HepG2 (cell line): ENCODE data around the gene SPAG7. TPM values are rescaled to one million over a fixed set of nuclear protein-coding genes. Genes with fewer than 3 reads are reported as not detected.

ENCODE experiments used
- AGO1 ChIP-seq: fragments of 200-400 bp; formaldehyde crosslinking; IDR thresholded peaks from 2 replicates; pipeline ENCODE4 v1.6.1; 2017; ENCODE audit warnings: mild to moderate bottlenecking, low read depth, low read length, moderate library complexity; ENCODE audit not compliant: poor library complexity, severe bottlenecking
- ARID3A ChIP-seq: IDR thresholded peaks from 2 replicates; pipeline ENCODE4 v1.6.1; 2012; ENCODE audit warnings: low read depth, low read length, improper control_type of control experiment
- BORCS8-MEF2B ChIP-seq: sonication (generic); formaldehyde crosslinking; IDR thresholded peaks from 2 replicates; pipeline ENCODE4 v1.8.0; 2022; ENCODE audit warnings: mild to moderate bottlenecking, missing genetic modification reagents
- GATA4 ChIP-seq: sonication (generic); IDR thresholded peaks from 2 replicates; pipeline ENCODE4 v1.6.1; 2016; ENCODE audit warnings: antibody characterized with exemption, low read depth, borderline replicate concordance
- HIC2 ChIP-seq: sonication (generic); formaldehyde crosslinking; IDR thresholded peaks from 2 replicates; pipeline ENCODE4 v1.9.0; 2022; ENCODE audit warnings: low read depth, missing genetic modification reagents
- IKZF4 ChIP-seq: sonication (generic); formaldehyde crosslinking; IDR thresholded peaks from 2 replicates; pipeline ENCODE4 v1.5.1; 2020; ENCODE audit warnings: borderline replicate concordance, mild to moderate bottlenecking, low read depth, missing genetic modification reagents; ENCODE audit errors: not compliant biosample characterization
- JARID2 ChIP-seq: sonication (generic); formaldehyde crosslinking; IDR thresholded peaks from 2 replicates; pipeline ENCODE4 v1.8.1; 2023; ENCODE audit warnings: missing genetic modification reagents, inconsistent platforms; ENCODE audit not compliant: insufficient replicate concordance
- NKX3-1 ChIP-seq: sonication (generic); formaldehyde crosslinking; IDR thresholded peaks from 2 replicates; pipeline ENCODE4 v1.5.0; 2020; ENCODE audit warnings: missing genetic modification reagents
- NR1H2 ChIP-seq: sonication (generic); formaldehyde crosslinking; IDR thresholded peaks from 2 replicates; pipeline ENCODE4 v1.8.1; 2022; ENCODE audit warnings: low read depth, missing genetic modification reagents, borderline replicate concordance
- POLR2G ChIP-seq: fragments of 200-400 bp; formaldehyde crosslinking; IDR thresholded peaks from 2 replicates; pipeline ENCODE4 v1.6.1; 2018; ENCODE audit warnings: mild to moderate bottlenecking, low read depth, low read length, moderate library complexity
- SRSF4 ChIP-seq: fragments of 200-400 bp; formaldehyde crosslinking; IDR thresholded peaks from one replicate; pipeline ENCODE4 v1.6.1; 2018; ENCODE audit warnings: mild to moderate bottlenecking, low read depth, low read length, moderate library complexity; ENCODE audit not compliant: poor library complexity, severe bottlenecking
- U2AF1 ChIP-seq: fragments of 200-400 bp; formaldehyde crosslinking; optimal IDR thresholded peaks from 2 replicates; pipeline ENCODE3; 2017; ENCODE audit warnings: mild to moderate bottlenecking, low read depth, low read length
- USF2 ChIP-seq, 2 experiments: sonication (generic) in 1 of 2; formaldehyde crosslinking in 1 of 2; IDR thresholded peaks; 2 replicates each; pipeline versions ENCODE4 v1.5.1 to v1.6.1; 2011 to 2020; ENCODE audit warnings: borderline replicate concordance in 1 of 2, low read depth in 1 of 2, low read length in 1 of 2, mild to moderate bottlenecking in 1 of 2, missing genetic modification reagents in 1 of 2, moderate library complexity in 1 of 2
- ZFY ChIP-seq: sonication (generic); formaldehyde crosslinking; IDR thresholded peaks from 2 replicates; pipeline ENCODE4 v1.4.0; 2020; ENCODE audit warnings: missing genetic modification reagents
- ZNF354B ChIP-seq: sonication (generic); formaldehyde crosslinking; IDR thresholded peaks from 2 replicates; pipeline ENCODE4 v1.8.0; 2022; ENCODE audit warnings: mild to moderate bottlenecking, missing genetic modification reagents
- ZNF362 ChIP-seq: sonication (generic); formaldehyde crosslinking; IDR thresholded peaks from 2 replicates; pipeline ENCODE4 v1.4.0; 2020; ENCODE audit warnings: missing genetic modification reagents, mild to moderate bottlenecking, borderline replicate concordance
- ZNF572 ChIP-seq: sonication (generic); formaldehyde crosslinking; IDR thresholded peaks from 2 replicates; pipeline ENCODE4 v1.5.1; 2020; ENCODE audit warnings: mild to moderate bottlenecking, missing genetic modification reagents
- ZNF652 ChIP-seq: IDR thresholded peaks from 2 replicates; pipeline ENCODE4 v1.6.1; 2016; ENCODE audit warnings: low read depth, borderline replicate concordance
- ZZZ3 ChIP-seq: sonication (generic); formaldehyde crosslinking; IDR thresholded peaks from 2 replicates; pipeline ENCODE4 v1.4.0; 2020; ENCODE audit warnings: missing genetic modification reagents, mild to moderate bottlenecking, borderline replicate concordance
- polyA plus RNA-seq, 8 experiments: library from polyadenylated mRNA; depleted of rRNA in 3 of 8; stranded (reverse) in 7 of 8; unstranded in 1 of 8; fragments of >200 nt; fragmentation: Illumina TruSeq in 4 of 8; extraction: Trizol in 4 of 8; gene quantifications; 2 replicates each; pipeline versions ENCODE4 v1.2.1 to v1.2.3, GENCODE V29; 2011 to 2016; ENCODE audit warnings: low read depth in 4 of 8, missing spikeins in 1 of 8, mixed read lengths in 1 of 8; ENCODE audit not compliant: insufficient read depth in 1 of 8
- total RNA-seq, 5 experiments: library from RNA; depleted of rRNA; stranded (reverse); fragments of >200 nt; fragmentation: Illumina TruSeq; extraction: Trizol; gene quantifications; 2 replicates each; pipeline ENCODE4 v1.2.3, GENCODE V29; 2016; ENCODE audit warnings: low read depth in 1 of 5

SPAG7 gene
- total and polyA plus RNA-seq, 2 of the 13 experiments (the other 11 are each of a cell fraction or from before 2014, with no cell fraction given) = 51.0 to 59.0 TPM

- TF ChIP-seq USF2 (IDR thresholded peaks at IDR 0.05; ENCODE audit: low read depth, low read length) (no peak), USF2 (CRISPR knock-in tag; IDR thresholded peaks at IDR 0.05; ENCODE audit: borderline replicate concordance) (peak; percentile 47; the same call in 1 of the 2 replicates), IKZF4 (CRISPR knock-in tag) (peak; percentile 94), ZNF354B (0 out of 2 replicates have a peak, but pooled peaks have one; percentile 38), ZNF362 (CRISPR knock-in tag) (peak; percentile 46; the same call in 1 of the 2 replicates), POLR2G (peak; percentile 91), SRSF4 (no peak), GATA4 (peak; percentile 66; the same call in 1 of the 2 replicates), U2AF1 (no peak), ARID3A (peak; percentile 9; the same call in 1 of the 2 replicates), HIC2 (CRISPR knock-in tag) (no peak), AGO1 (peak; percentile 38), ZNF572 (CRISPR knock-in tag) (0 out of 2 replicates have a peak, but pooled peaks have one; percentile 15), ZFY (CRISPR knock-in tag) (peak; percentile 53), ZNF652 (CRISPR knock-in tag) (peak; percentile 95), NKX3-1 (CRISPR knock-in tag) (0 out of 2 replicates have a peak, but pooled peaks have one; percentile 26), ZZZ3 (CRISPR knock-in tag) (0 out of 2 replicates have a peak, but pooled peaks have one; percentile 7), BORCS8-MEF2B (CRISPR knock-in tag) (peak; percentile 62; the same call in 1 of the 2 replicates), NR1H2 (CRISPR knock-in tag) (peak; percentile 58; the same call in 1 of the 2 replicates), JARID2 (CRISPR knock-in tag) (no peak)
Observed at GRCh38 chr17:4948166-4948930, 19.3 kb downstream of the SPAG7 start, which contains the start of gene PFN1 (continued).
